ENCODE results near the gene MLLT6. TPM values are rescaled to one million over a fixed set of nuclear protein-coding genes. Genes with fewer than 3 reads are reported as not detected.

MLLT6 gene
- total RNA-seq: 100 to 1,000 TPM in 3 of 4 donors, 10 to 100 TPM in 1; 69.2 to 297 (median 190) TPM

GRCh38 chr17:38704606-38705522 lies at the start of gene MLLT6:
Gene MLLT6 (plus strand): TSS chr17:38705273. CDS start chr17:38705633, 360 bp downstream.
- H3K27me3 ChIP-seq: no peaks in the 10 kb centered on the region
- H3K4me3 ChIP-seq: peak within 1 kb of the TSS; percentile 87 to 97 (median 94)
- H3K9me3 ChIP-seq: no peaks in the 10 kb centered on the region
- peaks cover 0 to 26% (median 0%) of the 10 kb centered on the region in 3 donors for H3K36me3 ChIP-seq
- peaks cover 0 to 36% (median 4%) of the 10 kb centered on the region in 4 donors for H3K4me1 ChIP-seq
- peak within 1 kb of the TSS; percentile 89 to 99 (median 97) for H3K27ac ChIP-seq
- TF ChIP-seq, protein P1, sequence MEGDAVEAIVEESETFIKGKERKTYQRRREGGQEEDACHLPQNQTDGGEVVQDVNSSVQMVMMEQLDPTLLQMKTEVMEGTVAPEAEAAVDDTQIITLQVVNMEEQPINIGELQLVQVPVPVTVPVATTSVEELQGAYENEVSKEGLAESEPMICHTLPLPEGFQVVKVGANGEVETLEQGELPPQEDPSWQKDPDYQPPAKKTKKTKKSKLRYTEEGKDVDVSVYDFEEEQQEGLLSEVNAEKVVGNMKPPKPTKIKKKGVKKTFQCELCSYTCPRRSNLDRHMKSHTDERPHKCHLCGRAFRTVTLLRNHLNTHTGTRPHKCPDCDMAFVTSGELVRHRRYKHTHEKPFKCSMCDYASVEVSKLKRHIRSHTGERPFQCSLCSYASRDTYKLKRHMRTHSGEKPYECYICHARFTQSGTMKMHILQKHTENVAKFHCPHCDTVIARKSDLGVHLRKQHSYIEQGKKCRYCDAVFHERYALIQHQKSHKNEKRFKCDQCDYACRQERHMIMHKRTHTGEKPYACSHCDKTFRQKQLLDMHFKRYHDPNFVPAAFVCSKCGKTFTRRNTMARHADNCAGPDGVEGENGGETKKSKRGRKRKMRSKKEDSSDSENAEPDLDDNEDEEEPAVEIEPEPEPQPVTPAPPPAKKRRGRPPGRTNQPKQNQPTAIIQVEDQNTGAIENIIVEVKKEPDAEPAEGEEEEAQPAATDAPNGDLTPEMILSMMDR (IDR thresholded peaks at IDR 0.05): no peak
- peak in 1 of 2 donors; percentile 35 for TF ChIP-seq POLR2A (IDR thresholded peaks at IDR 0.05)
- DNase-seq: peak; percentile 79 to 91 (median 86)

DNA sequence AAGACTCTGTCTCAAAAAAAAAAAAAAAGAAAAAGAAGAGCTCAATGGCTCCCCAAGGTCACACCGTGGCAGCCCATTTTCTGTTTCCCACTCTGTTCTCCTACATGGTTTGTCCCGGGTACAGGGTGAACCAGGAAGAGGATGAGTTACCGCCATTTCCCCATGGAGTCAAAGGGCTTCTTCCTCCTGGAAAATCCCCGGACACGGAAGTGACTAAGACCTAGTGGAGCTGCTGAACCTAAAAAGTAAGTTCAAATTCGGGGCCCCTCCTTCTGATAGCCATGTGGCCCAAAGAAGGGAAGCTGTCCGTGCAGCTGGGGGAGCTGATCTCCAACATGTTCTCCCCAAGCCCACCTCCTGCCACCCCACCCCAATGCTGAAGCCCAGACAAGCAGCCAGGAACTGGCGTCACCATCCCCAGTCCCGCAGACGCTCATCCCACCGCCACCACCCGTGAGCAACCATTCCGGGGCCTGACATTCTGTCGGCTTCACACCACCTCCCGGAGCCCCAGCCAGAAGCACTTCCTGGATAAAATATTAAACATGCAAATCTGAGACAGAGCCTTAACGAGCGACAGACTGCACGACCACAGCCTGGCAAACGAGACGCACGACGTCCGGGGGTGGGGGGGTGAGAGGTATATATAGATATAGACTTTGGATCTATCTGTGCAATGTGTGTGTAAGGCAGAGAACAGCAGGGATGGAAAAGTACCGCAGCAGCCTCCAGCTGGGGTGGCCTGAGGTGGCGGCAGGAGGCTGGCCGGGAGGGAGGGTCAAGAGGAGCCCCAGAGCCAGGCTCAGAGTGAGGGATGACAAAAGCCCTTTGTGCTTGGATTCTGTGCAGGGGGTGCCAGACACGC lies 47.9 kb upstream of the MLLT6 start:
- TF ChIP-seq POLR2A (IDR thresholded peaks at IDR 0.05): no peak
- TF ChIP-seq, protein P1 (IDR thresholded peaks at IDR 0.05): no peak
- no peak overlapping the region for H3K27ac ChIP-seq
- H3K36me3 ChIP-seq: no peaks in the 10 kb centered on the region
- H3K4me3 ChIP-seq: no peak overlapping the region
- no peak for DNase-seq
- no peaks in the 10 kb centered on the region for H3K27me3 ChIP-seq
- no peaks in the 10 kb centered on the region for H3K9me3 ChIP-seq
- H3K4me1 ChIP-seq: no peaks in the 10 kb centered on the region

DNA sequence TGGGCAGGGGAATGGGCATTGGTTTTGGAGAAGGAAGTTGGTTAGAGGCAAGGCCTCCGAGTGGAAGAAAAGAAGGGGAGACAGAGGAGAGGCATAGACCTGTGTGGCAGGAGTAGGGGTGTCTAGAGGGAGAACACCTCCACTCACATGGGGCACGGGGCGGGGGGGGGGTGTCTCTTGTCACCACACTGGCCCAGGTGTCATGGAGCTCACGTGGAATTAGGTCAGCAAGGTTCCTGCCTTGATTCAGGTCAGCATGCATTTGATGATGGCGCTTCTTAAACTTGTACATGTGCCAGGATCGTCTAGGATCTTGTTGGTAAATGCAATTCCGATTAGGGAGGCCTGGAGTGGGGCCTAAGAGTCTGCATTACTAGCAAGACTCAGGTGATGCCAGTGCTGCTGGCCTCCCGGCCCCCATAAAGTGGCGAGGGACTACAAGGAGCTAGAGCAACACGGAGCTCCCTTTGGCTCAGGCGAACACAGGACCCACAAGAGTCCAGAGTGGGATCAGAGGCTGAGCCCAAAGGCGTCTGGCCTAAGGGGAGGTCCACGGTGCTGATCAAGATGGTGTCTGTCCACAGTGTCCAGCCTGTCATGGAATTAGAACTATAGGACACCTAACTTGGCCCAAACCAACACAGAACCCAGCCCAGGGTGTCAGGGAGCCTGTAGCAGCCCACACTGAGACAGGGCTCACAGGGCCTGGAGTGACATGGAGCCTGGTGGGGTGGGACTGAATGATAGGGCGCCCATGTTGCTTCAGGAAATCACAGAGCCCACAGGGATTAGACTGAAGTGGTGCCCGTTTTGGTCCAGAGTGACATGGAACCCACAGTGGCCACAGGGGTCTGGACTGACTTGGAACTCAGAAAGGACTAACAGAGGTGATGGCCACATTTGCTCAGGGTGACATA lies 47.0 kb upstream of the MLLT6 start:
- no peaks in the 10 kb centered on the region for H3K4me1 ChIP-seq
- H3K9me3 ChIP-seq: no peaks in the 10 kb centered on the region
- TF ChIP-seq, protein P1 (IDR thresholded peaks at IDR 0.05): no peak
- TF ChIP-seq POLR2A (IDR thresholded peaks at IDR 0.05): no peak
- DNase-seq: no peak
- no peaks in the 10 kb centered on the region for H3K36me3 ChIP-seq
- H3K27ac ChIP-seq: no peak overlapping the region
- no peak overlapping the region for H3K4me3 ChIP-seq
- H3K27me3 ChIP-seq: no peaks in the 10 kb centered on the region

DNA sequence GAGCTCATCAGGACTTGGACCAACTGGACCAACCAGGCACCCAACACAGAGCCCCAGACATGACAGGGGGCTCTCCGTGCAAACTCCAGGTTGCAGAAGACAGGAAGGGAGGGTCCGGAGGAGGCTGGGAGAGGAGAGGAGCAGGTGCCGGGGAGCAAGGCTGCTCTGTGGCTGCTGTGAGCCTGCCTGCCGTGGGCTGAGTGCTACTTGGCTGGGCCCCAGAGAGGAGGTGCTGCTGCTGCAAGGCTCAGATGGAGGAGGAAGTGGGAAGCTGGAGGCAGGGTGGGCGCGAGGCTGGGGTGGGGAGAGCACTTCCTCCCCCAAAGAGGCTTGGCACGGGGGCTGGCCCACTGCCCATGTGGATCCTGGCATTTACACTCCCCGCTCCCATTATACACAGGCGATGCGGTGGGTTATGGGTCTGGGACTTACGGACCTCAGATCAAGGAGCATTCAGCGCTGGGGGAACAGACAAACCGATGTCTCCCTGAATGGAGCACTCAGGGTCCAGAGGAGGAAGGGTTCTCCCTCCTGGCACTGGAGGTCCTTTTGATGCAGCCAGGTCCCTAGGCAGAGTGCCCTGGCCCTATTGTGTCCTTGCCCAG lies 46.2 kb upstream of the MLLT6 start:
- H3K27ac ChIP-seq: no peak overlapping the region
- no peak for DNase-seq
- no peaks in the 10 kb centered on the region for H3K27me3 ChIP-seq

More for the DNA sequence above, 46.2 kb upstream of the MLLT6 start:
- Histone ChIP-seq H3K36me3 (no peaks in the 10 kb centered on the region), H3K4me3 (no peak overlapping the region), H3K9me3 (no peaks in the 10 kb centered on the region), H3K4me1 (no peaks in the 10 kb centered on the region)
- TF ChIP-seq, protein P1 (IDR thresholded peaks at IDR 0.05): no peak
- TF ChIP-seq POLR2A (IDR thresholded peaks at IDR 0.05): no peak
